IPS-15b (cell line): Measurements from ENCODE around the gene NPAS3.
A peak's percentile ranks its signal among the peaks of the same experiment; 100 is the strongest.

Experiments
- H3K27me3 ChIP-seq: one replicate; pipeline ENCODE4 v1.6.1; 2013; ENCODE audit warnings: low read length; ENCODE audit not compliant: control insufficient read depth, insufficient read depth
- H3K36me3 ChIP-seq: one replicate; pipeline ENCODE4 v1.6.1; 2013; ENCODE audit warnings: low read length; ENCODE audit not compliant: control insufficient read depth, insufficient read depth
- H3K4me1 ChIP-seq: one replicate; pipeline ENCODE4 v1.6.1; 2013; ENCODE audit warnings: mild to moderate bottlenecking, low read length; ENCODE audit not compliant: control insufficient read depth, insufficient read depth
- H3K4me3 ChIP-seq: one replicate; pipeline ENCODE4 v1.5.1; 2013; ENCODE audit warnings: low read depth, low read length
- H3K9ac ChIP-seq: one replicate; pipeline ENCODE4 v1.6.1; 2013; ENCODE audit warnings: low read depth, mild to moderate bottlenecking, low read length
- H3K9me3 ChIP-seq: one replicate; pipeline ENCODE4 v1.6.1; 2013; ENCODE audit warnings: mild to moderate bottlenecking, low read length; ENCODE audit not compliant: control insufficient read depth, insufficient read depth

NPAS3 gene

GRCh38 chr14:32938719-32939253 is at the start of gene NPAS3:
Gene NPAS3, plus strand, starts transcription at chr14:32938879.
- peaks cover 70% of the 10 kb centered on the region for H3K27me3 ChIP-seq
- H3K9me3 ChIP-seq, result no peaks in the 10 kb centered on the region
- no peaks in the 10 kb centered on the region for H3K36me3 ChIP-seq
- peaks cover 15% of the 10 kb centered on the region for H3K4me1 ChIP-seq
- no peak within 1 kb of the TSS for H3K9ac ChIP-seq
- peak within 1 kb of the TSS; percentile 52 for H3K4me3 ChIP-seq

GRCh38 chr14:32896979-32897697 is 41.5 kb upstream of the NPAS3 start:
- H3K4me1 ChIP-seq, result no peaks in the 10 kb centered on the region
- no peaks in the 10 kb centered on the region for H3K9me3 ChIP-seq
- no peak overlapping the region for H3K4me3 ChIP-seq
- no peaks in the 10 kb centered on the region for H3K27me3 ChIP-seq
- no peaks in the 10 kb centered on the region for H3K36me3 ChIP-seq
- H3K9ac ChIP-seq, result no peak overlapping the region

- H3K9ac ChIP-seq, result no peak overlapping the region
- no peaks in the 10 kb centered on the region for H3K36me3 ChIP-seq
- no peaks in the 10 kb centered on the region for H3K27me3 ChIP-seq
- H3K4me1 ChIP-seq, result no peaks in the 10 kb centered on the region
- H3K4me3 ChIP-seq, result no peak overlapping the region
- H3K9me3 ChIP-seq, result no peaks in the 10 kb centered on the region
Measured at GRCh38 chr14:32897698-32898064, 41.0 kb upstream of the NPAS3 start.

- Histone ChIP-seq H3K36me3 (no peaks in the 10 kb centered on the region), H3K27me3 (no peaks in the 10 kb centered on the region), H3K9me3 (no peaks in the 10 kb centered on the region), H3K4me3 (no peak overlapping the region), H3K4me1 (no peaks in the 10 kb centered on the region), H3K9ac (no peak overlapping the region)
Measured at GRCh38 chr14:32898876-32899275, 39.8 kb upstream of the NPAS3 start.

DNA sequence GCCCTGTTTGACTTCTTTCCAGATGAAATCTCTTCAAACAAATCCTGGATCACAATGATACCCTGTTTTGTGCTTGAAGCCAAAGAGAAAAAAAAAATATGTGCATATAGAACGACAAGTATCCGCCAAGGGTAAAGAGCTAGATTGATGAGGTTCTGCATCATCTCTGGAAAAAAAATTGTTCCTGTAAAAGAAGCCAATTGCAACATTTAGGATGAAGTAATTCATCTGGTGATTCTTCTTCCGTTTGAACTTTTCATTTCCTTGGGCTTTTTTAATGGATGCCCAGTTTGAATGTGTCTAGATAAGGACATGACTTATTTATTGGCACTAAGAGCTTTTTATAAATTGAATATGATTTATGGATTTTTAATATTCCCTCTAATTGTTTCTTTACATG is 38.1 kb upstream of the NPAS3 start:
- H3K27me3 ChIP-seq, result no peaks in the 10 kb centered on the region
- no peaks in the 10 kb centered on the region for H3K4me1 ChIP-seq
- H3K9ac ChIP-seq, result no peak overlapping the region
- no peaks in the 10 kb centered on the region for H3K36me3 ChIP-seq
- no peak overlapping the region for H3K4me3 ChIP-seq
- no peaks in the 10 kb centered on the region for H3K9me3 ChIP-seq

DNA sequence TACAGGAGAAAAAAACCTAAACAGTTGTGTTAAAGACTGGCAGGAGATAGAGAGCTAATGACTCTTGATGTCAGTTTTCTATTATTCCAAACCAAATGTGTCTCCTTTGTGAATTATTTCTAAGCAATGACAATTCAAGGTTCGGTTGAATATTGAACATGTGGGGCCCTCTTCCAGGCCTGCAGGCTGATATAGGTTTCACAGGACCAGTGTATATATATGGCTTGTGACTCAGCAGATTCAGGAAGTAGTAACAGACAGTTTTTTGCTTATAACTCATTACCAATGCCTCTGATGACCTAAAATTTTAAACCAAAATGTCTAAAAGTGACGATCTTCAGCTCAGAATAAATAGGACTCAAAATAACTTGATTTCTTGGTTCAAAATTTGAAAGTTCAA is 33.7 kb upstream of the NPAS3 start:
- Histone ChIP-seq H3K4me1 (no peaks in the 10 kb centered on the region), H3K4me3 (no peak overlapping the region), H3K9me3 (no peaks in the 10 kb centered on the region), H3K9ac (no peak overlapping the region), H3K36me3 (no peaks in the 10 kb centered on the region), H3K27me3 (no peaks in the 10 kb centered on the region)

- H3K36me3 ChIP-seq, result no peaks in the 10 kb centered on the region
- H3K4me3 ChIP-seq, result no peak overlapping the region
- H3K4me1 ChIP-seq, result no peaks in the 10 kb centered on the region
Measured at GRCh38 chr14:32906672-32907071, 32.0 kb upstream of the NPAS3 start.

GRCh38 chr14:32908196-32909084 is 30.2 kb upstream of the NPAS3 start:
- no peaks in the 10 kb centered on the region for H3K36me3 ChIP-seq
- H3K4me1 ChIP-seq, result no peaks in the 10 kb centered on the region
- H3K9ac ChIP-seq, result no peak overlapping the region
- no peak overlapping the region for H3K4me3 ChIP-seq
- no peaks in the 10 kb centered on the region for H3K9me3 ChIP-seq
- H3K27me3 ChIP-seq, result no peaks in the 10 kb centered on the region

More at GRCh38 chr14:32906672-32907071, 32.0 kb upstream of the NPAS3 start:
- Histone ChIP-seq H3K9ac (no peak overlapping the region), H3K27me3 (no peaks in the 10 kb centered on the region), H3K9me3 (no peaks in the 10 kb centered on the region)

DNA sequence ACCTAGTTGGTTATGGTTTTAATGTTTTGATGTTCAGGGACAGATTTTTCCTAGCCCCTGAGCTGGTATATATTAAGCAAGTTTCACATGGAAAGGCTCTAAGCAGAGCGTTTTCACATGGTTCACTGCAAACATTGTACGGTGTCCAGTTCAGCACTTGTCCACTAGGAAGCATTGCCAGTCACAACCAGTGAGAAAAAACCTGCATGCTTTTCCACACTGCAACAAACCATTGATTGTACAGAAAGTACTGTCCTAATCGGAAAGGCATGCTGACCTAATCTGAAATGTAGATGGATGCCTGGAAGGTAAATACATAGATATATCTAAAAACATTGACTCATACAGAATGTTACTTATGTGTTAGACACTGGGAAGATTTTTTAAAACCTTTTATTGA is 25.0 kb upstream of the NPAS3 start:
- no peaks in the 10 kb centered on the region for H3K9me3 ChIP-seq
- no peaks in the 10 kb centered on the region for H3K36me3 ChIP-seq
- no peak overlapping the region for H3K4me3 ChIP-seq
- no peaks in the 10 kb centered on the region for H3K4me1 ChIP-seq
- H3K9ac ChIP-seq, result no peak overlapping the region
- no peaks in the 10 kb centered on the region for H3K27me3 ChIP-seq

GRCh38 chr14:32914391-32914790 is 24.3 kb upstream of the NPAS3 start:
- Histone ChIP-seq H3K4me1 (no peaks in the 10 kb centered on the region), H3K4me3 (no peak overlapping the region), H3K9ac (no peak overlapping the region), H3K36me3 (no peaks in the 10 kb centered on the region), H3K9me3 (no peaks in the 10 kb centered on the region), H3K27me3 (no peaks in the 10 kb centered on the region)

DNA sequence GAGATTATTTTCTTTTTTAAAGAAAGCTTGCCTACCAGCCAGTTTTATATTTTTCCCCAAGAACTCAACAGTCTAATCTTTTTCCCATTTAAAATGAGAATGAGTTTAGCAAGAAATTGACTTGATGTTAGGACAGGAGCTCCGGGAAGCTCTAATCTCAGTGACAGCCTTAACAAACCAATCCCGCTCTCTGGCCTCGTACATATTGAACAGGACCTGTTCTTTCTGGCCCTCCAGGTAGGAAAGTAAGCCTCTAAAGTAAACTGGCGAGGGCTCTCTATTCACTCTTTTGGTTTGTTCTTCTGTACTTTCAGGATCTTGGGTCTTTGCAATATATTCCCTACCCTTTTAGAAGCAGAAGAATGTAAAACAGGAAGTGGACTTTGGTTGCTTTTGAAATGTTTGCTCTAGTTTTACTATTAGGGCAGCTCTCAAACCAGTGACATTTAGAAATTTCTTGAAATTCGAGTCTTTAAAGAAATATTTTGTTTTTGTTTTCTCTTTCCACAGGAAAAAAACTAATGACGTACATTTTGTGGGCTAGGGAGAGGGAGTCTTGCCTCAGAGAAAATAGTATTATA is 17.9 kb upstream of the NPAS3 start:
- Histone ChIP-seq H3K9me3 (no peaks in the 10 kb centered on the region), H3K9ac (no peak overlapping the region), H3K4me1 (no peaks in the 10 kb centered on the region), H3K36me3 (no peaks in the 10 kb centered on the region), H3K27me3 (no peaks in the 10 kb centered on the region), H3K4me3 (no peak overlapping the region)
